A549 (cell line): ENCODE data around the gene MUC3A. TPM values are rescaled to one million over a fixed set of nuclear protein-coding genes. Genes with fewer than 3 reads are reported as not detected.
A peak's percentile ranks its signal among the peaks of the same experiment; 100 is the strongest.

ENCODE experiments used
- ATAC-seq, 2 experiments: fragments of 200-7000 bp in 1 of 2; fragments of >200 bp in 1 of 2; cut with Nextera tagmentation in 1 of 2; cut with Tn5 transposase in 1 of 2; 3 replicates each; pipeline versions ENCODE4 v1.8.0 to v1.9.1; 2018 to 2020; ENCODE audit warnings: mild to moderate bottlenecking in 1 of 2, moderate library complexity in 1 of 2
- CTCF ChIA-PET: fragments of 300-600 bp; sonication (Branson Sonifier 250); formaldehyde crosslinking; extraction: SDS; loops from one replicate; lab custom pipeline; 2021; ENCODE audit warnings: antibody characterized with exemption, inconsistent platforms; lab: Yijun Ruan, JAX
- POLR2A ChIA-PET: fragments of 350-600 bp; formaldehyde crosslinking; extraction: SDS; loops from one replicate; lab custom pipeline; 2021; ENCODE audit warnings: antibody characterized with exemption, inconsistent platforms; lab: Yijun Ruan, JAX
- DNase-seq, 2 experiments: peaks; one replicate each; pipeline versions ENCODE4 v3.0.0 to v3.0.0-alpha.2; 2011 to 2016; ENCODE audit warnings: low read depth in 1 of 2, low spot score in 1 of 2
- FAIRE-seq: peaks from 2 replicates; lab custom pipeline; 2011; peaks lifted over from hg19 to GRCh38; lab: Jason Lieb, UNC
- H3K27ac ChIP-seq, 2 experiments: fragments of >200 bp; sonication (Bioruptor Twin); formaldehyde crosslinking; 3 replicates each; pipeline ENCODE4 v1.5.1; 2016 to 2017
- H3K4me1 ChIP-seq: fragments of >200 bp; sonication (Bioruptor Twin); formaldehyde crosslinking; 3 replicates; pipeline ENCODE4 v1.6.1; 2016
- H3K4me2 ChIP-seq: fragments of >200 bp; sonication (Bioruptor Twin); formaldehyde crosslinking; 3 replicates; pipeline ENCODE4 v1.6.1; 2016
- H3K4me3 ChIP-seq: fragments of >200 bp; sonication (Bioruptor Twin); formaldehyde crosslinking; 3 replicates; pipeline ENCODE4 v1.5.1; 2016
- H3K9me3 ChIP-seq: fragments of >200 bp; sonication (Bioruptor Twin); formaldehyde crosslinking; 3 replicates; pipeline ENCODE4 v1.6.1; 2016
- BHLHE40 ChIP-seq: IDR thresholded peaks from 2 replicates; pipeline ENCODE4 v1.6.1; 2012; ENCODE audit warnings: low read depth, low read length, inconsistent platforms
- CEBPB ChIP-seq, 2 experiments: fragments of >200 bp in 1 of 2; sonication (Bioruptor Twin) in 1 of 2; formaldehyde crosslinking in 1 of 2; IDR thresholded peaks; 2 replicates each; pipeline ENCODE4 v1.6.1; 2012 to 2016
- E2F6 ChIP-seq: IDR thresholded peaks from 2 replicates; pipeline ENCODE4 v1.6.1; 2012; ENCODE audit warnings: low read depth, borderline replicate concordance
- ESRRA ChIP-seq: fragments of 150-350 bp; IDR thresholded peaks from 2 replicates; pipeline ENCODE4 v1.6.1; 2014; ENCODE audit warnings: mild to moderate bottlenecking, low read length, borderline replicate concordance
- FOXS1 ChIP-seq: fragments of 250-450 bp; sonication (Bioruptor Pico); IDR thresholded peaks from 2 replicates; pipeline ENCODE4 v1.5.0; 2020; ENCODE audit warnings: mild to moderate bottlenecking, moderate library complexity
- HOXB13 ChIP-seq: fragments of 250-450 bp; sonication (Bioruptor Pico); IDR thresholded peaks from 2 replicates; pipeline ENCODE4 v1.5.0; 2020; ENCODE audit warnings: low read depth, mild to moderate bottlenecking, moderate library complexity
- HOXB5 ChIP-seq: fragments of 250-450 bp; sonication (Bioruptor Pico); IDR thresholded peaks from 2 replicates; pipeline ENCODE4 v1.5.0; 2020; ENCODE audit warnings: mild to moderate bottlenecking, moderate library complexity
- KDM1A ChIP-seq: fragments of 200-600 bp; sonication (generic); IDR thresholded peaks from 2 replicates; pipeline ENCODE4 v1.6.1; 2016; ENCODE audit warnings: low read depth, mild to moderate bottlenecking
- MAFK ChIP-seq: fragments of 450-650 bp; IDR thresholded peaks from 2 replicates; pipeline ENCODE4 v1.6.1; 2014; ENCODE audit not compliant: partially characterized antibody
- MAZ ChIP-seq: fragments of 150-350 bp; IDR thresholded peaks from 2 replicates; pipeline ENCODE4 v1.6.1; 2014; ENCODE audit warnings: antibody characterized with exemption, low read depth, low read length, borderline replicate concordance
- NFE2L2 ChIP-seq: fragments of 150-350 bp; conservative IDR thresholded peaks from 2 replicates; pipeline ENCODE4 v1.6.1; 2014; ENCODE audit warnings: low read length
- NPAS2 ChIP-seq: fragments of 250-450 bp; sonication (Bioruptor Pico); IDR thresholded peaks from 2 replicates; pipeline ENCODE4 v1.8.0; 2022; ENCODE audit warnings: mild to moderate bottlenecking, moderate library complexity, borderline replicate concordance
- NR3C1 ChIP-seq: fragments of >200 bp; sonication (Bioruptor Twin); formaldehyde crosslinking; IDR thresholded peaks from 3 replicates; pipeline ENCODE4 v1.6.1; 2017
- POLR2AphosphoS2 ChIP-seq: conservative IDR thresholded peaks from 2 replicates; pipeline ENCODE4 v1.6.1; 2012; ENCODE audit warnings: low read length, improper control_type of control experiment, inconsistent platforms
- RARB ChIP-seq: fragments of 250-450 bp; sonication (Bioruptor Pico); IDR thresholded peaks from 2 replicates; pipeline ENCODE4 v1.8.0; 2021; ENCODE audit warnings: mild to moderate bottlenecking, moderate library complexity
- RCOR1 ChIP-seq: fragments of 150-350 bp; IDR thresholded peaks from 2 replicates; pipeline ENCODE4 v1.6.1; 2014; ENCODE audit warnings: antibody characterized with exemption, low read length, low read depth
- RNF2 ChIP-seq: fragments of 200-600 bp; sonication (generic); IDR thresholded peaks from 2 replicates; pipeline ENCODE4 v1.6.1; 2016; ENCODE audit warnings: low read depth, mild to moderate bottlenecking, antibody characterized with exemption, moderate library complexity, borderline replicate concordance
- SMC3 ChIP-seq: fragments of >200 bp; sonication (Bioruptor Twin); formaldehyde crosslinking; IDR thresholded peaks from 3 replicates; pipeline ENCODE4 v1.6.1; 2018; ENCODE audit warnings: inconsistent platforms
- SREBF2 ChIP-seq: fragments of 450-650 bp; IDR thresholded peaks from 2 replicates; pipeline ENCODE4 v1.6.1; 2014; ENCODE audit warnings: mild to moderate bottlenecking, moderate library complexity
- TP53 ChIP-seq: fragments of 250-450 bp; sonication (Bioruptor Pico); IDR thresholded peaks from 2 replicates; pipeline ENCODE4 v1.5.0; 2021; ENCODE audit warnings: mild to moderate bottlenecking, moderate library complexity
- ZC3H11A ChIP-seq: fragments of 450-650 bp; IDR thresholded peaks from 2 replicates; pipeline ENCODE4 v1.6.1; 2014; ENCODE audit warnings: antibody characterized with exemption, mild to moderate bottlenecking
- WGBS: methylation state at CpG from one replicate; pipeline ENCODE4 v1.1.6; 2017; ENCODE audit errors: missing lambda C conversion rate; 5-methylcytosine and 5-hydroxymethylcytosine counted together
- polyA plus RNA-seq, 4 experiments: library from polyadenylated mRNA; depleted of rRNA in 3 of 4; stranded (reverse); fragments of >200 nt; fragmentation: RNase III in 1 of 4; extraction: RNeasy Plus Mini Kit Qiagen cat#74134 plus additional on column Dnase treatment in 1 of 4; gene quantifications; 2 replicates in 3 of 4; 3 replicates in 1 of 4; pipeline ENCODE4 v1.2.3, GENCODE V29; 2011 to 2017
- TF ChIP-seq, protein P1 (sequence below): fragments of >200 bp; sonication (Bioruptor Twin); formaldehyde crosslinking; IDR thresholded peaks from 2 replicates; pipeline ENCODE4 v1.6.1; 2016
- TF ChIP-seq, protein P2 (sequence below): fragments of 150-350 bp; IDR thresholded peaks from 2 replicates; pipeline ENCODE4 v1.6.1; 2014; ENCODE audit warnings: low read depth, mild to moderate bottlenecking, low read length

MUC3A gene
- polyA plus RNA-seq, 2 of the 4 experiments (the other 2 are of a cell fraction), result 4.0 to 6.9 TPM

DNA sequence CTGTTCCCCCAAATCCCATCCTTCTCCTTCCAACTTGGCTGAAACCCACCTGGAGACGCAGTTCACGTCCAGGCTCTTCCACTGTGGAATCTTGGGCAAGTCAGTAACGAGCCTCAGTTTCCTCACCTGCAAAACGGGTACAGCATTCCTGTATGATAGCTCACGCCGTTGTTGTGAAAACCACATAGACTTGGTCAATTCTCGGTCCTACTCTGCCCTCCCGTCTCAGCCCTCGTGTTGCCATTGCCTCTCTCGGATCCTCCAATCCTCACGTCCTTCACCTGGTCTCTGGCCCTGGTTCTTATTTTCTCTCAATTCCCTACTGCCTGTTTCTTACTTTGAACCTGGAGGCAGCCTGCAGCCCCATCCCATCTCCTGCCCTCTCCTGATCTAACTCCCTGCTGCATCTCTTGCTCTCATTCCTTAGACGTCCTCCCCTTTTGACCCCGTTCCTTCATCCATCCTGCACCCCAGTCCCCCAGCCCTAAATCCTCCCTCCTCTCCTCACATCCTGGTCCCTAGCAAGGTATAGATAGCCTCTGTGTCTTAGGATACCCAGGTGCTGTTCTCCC, 18.0 kb downstream of the MUC3A start:
- WGBS, result 18% methylated on average over 13 of the region's 13 CpGs
- Histone ChIP-seq H3K4me1 (peaks cover 24% of the 10 kb centered on the region; the same call in 2 of the 3 replicates), H3K4me2 (peak overlapping the region; percentile 96), H3K9me3 (no peaks in the 10 kb centered on the region), H3K4me3 (peak overlapping the region; percentile 48), H3K27ac (no peak overlapping the region)
- POLR2A ChIA-PET, result no interaction called here
- CTCF ChIA-PET, result interaction anchor here (1.0 to 3.0 kb wide), 4 partner anchors 12 to 91 kb away, joined by 3 to 25 read pairs (median 4); no protein-coding TSS in a partner anchor
- DNase-seq (peak in 1 of 2 experiments; percentile 31), ATAC-seq (peak; percentile 3 to 9; a peak in 5 of 6 replicates), FAIRE-seq (no peak)
- peak; percentile 75; the same call in 1 of the 2 replicates for TF ChIP-seq KDM1A
- TF ChIP-seq SMC3, result no peak
- TF ChIP-seq, all 56 proteins: peak for 1

DNA sequence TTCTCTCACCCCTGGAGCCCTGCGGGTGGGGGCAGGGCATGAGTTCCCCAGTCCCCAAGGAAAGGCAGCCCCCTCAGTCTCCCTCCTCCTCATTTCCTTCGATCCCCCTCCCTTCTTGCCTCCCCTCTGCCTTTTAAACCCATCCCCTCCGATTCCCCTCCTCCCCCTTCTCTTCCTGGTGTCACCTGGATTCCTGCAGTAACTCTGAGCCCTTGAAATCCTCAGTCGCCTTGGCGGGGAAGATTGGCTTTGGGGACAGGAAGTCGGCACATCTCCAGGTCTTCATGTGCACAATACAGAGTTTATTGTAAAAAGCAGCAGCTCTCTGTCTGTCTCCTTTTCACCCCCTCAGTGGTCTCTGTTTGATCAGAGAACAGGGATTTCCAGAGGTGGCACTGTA, 18.7 kb downstream of the MUC3A start:
- FAIRE-seq (no peak), ATAC-seq (no peak), DNase-seq (no peak)
- Histone ChIP-seq H3K27ac (no peak overlapping the region), H3K4me1 (peaks cover 24% of the 10 kb centered on the region; the same call in 2 of the 3 replicates), H3K4me3 (no peak overlapping the region), H3K4me2 (no peak overlapping the region), H3K9me3 (no peaks in the 10 kb centered on the region)
- CTCF ChIA-PET, result interaction anchor here (1.1 to 3.0 kb wide), 4 partner anchors 10 to 91 kb away, joined by 3 to 25 read pairs (median 8); no protein-coding TSS in a partner anchor
- WGBS, result 62% methylated on average over 5 of the region's 6 CpGs
- POLR2A ChIA-PET, result no interaction called here
- TF ChIP-seq RCOR1 (no peak), HOXB5 (CRISPR knock-in tag) (no peak), CEBPB (IDR thresholded peaks at IDR 0.05) (no peak), TP53 (CRISPR knock-in tag) (no peak), MAZ (no peak), HOXB13 (CRISPR knock-in tag) (no peak), RARB (CRISPR knock-in tag) (no peak), POLR2AphosphoS2 (no peak), BHLHE40 (no peak), SREBF2 (no peak), FOXS1 (CRISPR knock-in tag) (no peak), MAFK (no peak)
- TF ChIP-seq, protein P1, sequence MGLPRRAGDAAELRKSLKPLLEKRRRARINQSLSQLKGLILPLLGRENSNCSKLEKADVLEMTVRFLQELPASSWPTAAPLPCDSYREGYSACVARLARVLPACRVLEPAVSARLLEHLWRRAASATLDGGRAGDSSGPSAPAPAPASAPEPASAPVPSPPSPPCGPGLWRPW, result no peak

DNA sequence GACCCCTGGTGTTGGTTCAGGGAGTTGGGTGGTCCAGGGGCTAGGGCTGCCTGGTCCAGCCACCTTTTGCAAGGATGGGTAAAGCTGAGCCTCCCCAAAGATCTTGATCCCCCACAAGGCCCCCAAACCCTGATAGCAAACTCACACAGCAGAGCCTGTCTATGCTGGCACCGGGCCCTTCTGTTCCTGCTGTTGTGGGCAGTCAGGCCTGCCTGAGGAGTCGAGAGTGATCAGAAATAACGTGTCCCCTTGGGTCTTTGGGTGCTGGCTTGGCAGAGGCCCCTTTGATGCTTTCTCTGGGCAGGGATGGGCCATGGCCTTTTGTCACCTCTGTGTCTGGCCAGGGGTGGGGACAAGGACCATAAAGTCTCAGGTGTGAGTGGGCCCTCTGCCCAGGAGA, 19.3 kb downstream of the MUC3A start:
- ATAC-seq (no peak), DNase-seq (no peak), FAIRE-seq (no peak)
- Histone ChIP-seq H3K4me1 (peaks cover 29% of the 10 kb centered on the region), H3K9me3 (no peaks in the 10 kb centered on the region), H3K27ac (no peak overlapping the region), H3K4me2 (no peak overlapping the region), H3K4me3 (no peak overlapping the region)
- 4% methylated on average over 3 of the region's 3 CpGs for WGBS
- POLR2A ChIA-PET, result no interaction called here
- TF ChIP-seq NR3C1 (no peak), NFE2L2 (no peak), ZC3H11A (no peak), NPAS2 (CRISPR knock-in tag) (no peak), ESRRA (no peak), E2F6 (no peak), FOXS1 (CRISPR knock-in tag) (no peak), SREBF2 (no peak), HOXB5 (CRISPR knock-in tag) (no peak), RNF2 (no peak)
- TF ChIP-seq, protein P2, sequence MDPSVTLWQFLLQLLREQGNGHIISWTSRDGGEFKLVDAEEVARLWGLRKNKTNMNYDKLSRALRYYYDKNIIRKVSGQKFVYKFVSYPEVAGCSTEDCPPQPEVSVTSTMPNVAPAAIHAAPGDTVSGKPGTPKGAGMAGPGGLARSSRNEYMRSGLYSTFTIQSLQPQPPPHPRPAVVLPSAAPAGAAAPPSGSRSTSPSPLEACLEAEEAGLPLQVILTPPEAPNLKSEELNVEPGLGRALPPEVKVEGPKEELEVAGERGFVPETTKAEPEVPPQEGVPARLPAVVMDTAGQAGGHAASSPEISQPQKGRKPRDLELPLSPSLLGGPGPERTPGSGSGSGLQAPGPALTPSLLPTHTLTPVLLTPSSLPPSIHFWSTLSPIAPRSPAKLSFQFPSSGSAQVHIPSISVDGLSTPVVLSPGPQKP, result no peak
- CTCF ChIA-PET, result interaction anchor here (1.1 to 3.5 kb wide), 3 partner anchors 11 to 276 kb away, joined by 3 to 13 read pairs (median 11); partner anchors contain the start of gene FIS1
